ENCODE measurements around the gene STING1. TPM values are rescaled to one million over a fixed set of nuclear protein-coding genes. Genes with fewer than 3 reads are reported as not detected.

The STING1 gene
- total RNA-seq, 2 donors from 2014 or later = 6.7 to 24.4 TPM

- H3K27ac ChIP-seq = no peak overlapping the region
- no peaks in the 10 kb centered on the region for H3K36me3 ChIP-seq (replicated peaks in 1 of 2; ENCODE audit: insufficient read depth in 1 of 2, low read depth in 2 of 2)
- TF ChIP-seq POLR2A (IDR thresholded peaks at IDR 0.05) = no peak
- TF ChIP-seq, protein P1, sequence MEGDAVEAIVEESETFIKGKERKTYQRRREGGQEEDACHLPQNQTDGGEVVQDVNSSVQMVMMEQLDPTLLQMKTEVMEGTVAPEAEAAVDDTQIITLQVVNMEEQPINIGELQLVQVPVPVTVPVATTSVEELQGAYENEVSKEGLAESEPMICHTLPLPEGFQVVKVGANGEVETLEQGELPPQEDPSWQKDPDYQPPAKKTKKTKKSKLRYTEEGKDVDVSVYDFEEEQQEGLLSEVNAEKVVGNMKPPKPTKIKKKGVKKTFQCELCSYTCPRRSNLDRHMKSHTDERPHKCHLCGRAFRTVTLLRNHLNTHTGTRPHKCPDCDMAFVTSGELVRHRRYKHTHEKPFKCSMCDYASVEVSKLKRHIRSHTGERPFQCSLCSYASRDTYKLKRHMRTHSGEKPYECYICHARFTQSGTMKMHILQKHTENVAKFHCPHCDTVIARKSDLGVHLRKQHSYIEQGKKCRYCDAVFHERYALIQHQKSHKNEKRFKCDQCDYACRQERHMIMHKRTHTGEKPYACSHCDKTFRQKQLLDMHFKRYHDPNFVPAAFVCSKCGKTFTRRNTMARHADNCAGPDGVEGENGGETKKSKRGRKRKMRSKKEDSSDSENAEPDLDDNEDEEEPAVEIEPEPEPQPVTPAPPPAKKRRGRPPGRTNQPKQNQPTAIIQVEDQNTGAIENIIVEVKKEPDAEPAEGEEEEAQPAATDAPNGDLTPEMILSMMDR (IDR thresholded peaks at IDR 0.05) = no peak
- no peaks in the 10 kb centered on the region for H3K4me1 ChIP-seq
- no peaks in the 10 kb centered on the region for H3K9me3 ChIP-seq
- H3K4me3 ChIP-seq = no peak overlapping the region
- intact Hi-C loops (cut with DNase I) = no loop called here
- WGBS, 2 donors = 84 to 85% methylated on average over 4 of the region's 4 CpGs
- H3K27me3 ChIP-seq = no peaks in the 10 kb centered on the region
- DNase-seq (no peak), ATAC-seq (no peak)
Measured at GRCh38 chr5:139501381-139501780, 18.8 kb upstream of the STING1 start.

DNA sequence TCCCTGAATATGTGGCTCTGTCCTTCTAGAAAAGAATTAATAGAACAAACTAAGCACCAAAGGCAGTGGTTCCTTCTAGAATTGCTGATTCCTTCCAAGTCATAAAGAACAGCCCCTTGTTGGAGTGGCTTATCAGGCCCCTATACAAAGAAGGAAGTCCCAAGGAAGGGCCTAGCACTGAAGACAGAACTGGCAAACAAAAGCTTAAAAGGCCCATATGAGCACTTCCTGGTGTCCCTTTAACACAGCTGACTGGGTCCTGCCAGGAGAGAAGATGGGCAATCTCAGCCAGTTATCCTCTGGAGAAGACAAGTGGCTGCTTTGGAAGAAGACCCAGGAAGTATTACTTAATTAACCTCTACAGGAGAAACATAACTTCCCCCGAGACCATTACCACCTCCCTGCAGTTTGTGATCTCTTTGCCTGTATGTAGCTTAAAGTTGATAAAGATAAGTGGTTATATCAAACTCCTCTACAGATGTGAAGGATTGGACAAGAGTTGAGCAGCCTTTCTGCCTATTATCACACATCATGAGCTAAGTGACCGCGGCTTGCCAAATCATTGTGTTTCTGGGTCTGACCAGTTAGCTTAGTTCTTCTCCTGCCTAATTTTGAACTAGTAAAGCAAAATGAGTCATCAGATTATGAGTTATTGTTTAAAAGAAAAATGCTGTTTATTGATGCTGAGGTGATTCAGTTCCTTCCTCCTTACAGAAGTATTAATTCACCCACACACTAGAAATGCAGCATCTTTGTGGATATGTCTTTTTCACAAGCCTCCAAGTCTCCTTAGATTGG, 13.3 kb upstream of the STING1 start:
- Histone ChIP-seq H3K4me3 (no peak overlapping the region), H3K36me3 (replicated peaks in 1 of 2; ENCODE audit: insufficient read depth in 1 of 2, low read depth in 2 of 2) (no peaks in the 10 kb centered on the region), H3K27ac (no peak overlapping the region), H3K27me3 (no peaks in the 10 kb centered on the region), H3K4me1 (peaks cover 5% of the 10 kb centered on the region), H3K9me3 (no peaks in the 10 kb centered on the region)
- intact Hi-C loops (cut with DNase I) = no loop called here
- WGBS, 2 donors = 73 to 76% methylated on average over 3 of the region's 3 CpGs
- ATAC-seq = no peak
- no peak for TF ChIP-seq POLR2A (IDR thresholded peaks at IDR 0.05)
- TF ChIP-seq, protein P1 (IDR thresholded peaks at IDR 0.05) = no peak
- no peak for DNase-seq

DNA sequence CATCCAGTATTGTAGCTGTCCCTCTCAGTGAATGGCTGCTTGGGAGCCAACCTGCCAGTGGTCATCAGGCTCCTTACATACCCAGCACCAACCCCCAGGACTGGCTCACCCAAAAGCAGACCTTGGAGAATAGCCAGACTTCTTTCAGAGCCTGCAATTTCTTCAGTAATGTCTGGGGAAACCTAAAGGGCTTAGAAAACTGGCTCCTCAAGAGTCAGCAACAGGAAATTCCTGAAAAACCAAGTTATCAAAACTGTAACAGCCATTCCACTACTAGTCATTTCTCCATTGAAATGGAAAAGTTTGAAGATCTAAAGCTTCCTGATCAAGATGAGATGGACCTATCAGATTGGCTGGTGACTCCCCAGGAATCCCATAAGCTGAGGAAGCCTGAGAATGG, 12.3 kb upstream of the STING1 start:
- intact Hi-C loops (cut with DNase I) = no loop called here
- no peaks in the 10 kb centered on the region for H3K36me3 ChIP-seq (replicated peaks in 1 of 2; ENCODE audit: insufficient read depth in 1 of 2, low read depth in 2 of 2)
- no peak overlapping the region for H3K4me3 ChIP-seq
- H3K9me3 ChIP-seq = no peaks in the 10 kb centered on the region
- no peak for TF ChIP-seq POLR2A (IDR thresholded peaks at IDR 0.05)
- TF ChIP-seq, protein P1 (IDR thresholded peaks at IDR 0.05) = no peak
- H3K27me3 ChIP-seq = no peaks in the 10 kb centered on the region
- DNase-seq = no peak
- no peak overlapping the region for H3K27ac ChIP-seq
- H3K4me1 ChIP-seq = peaks cover 5% of the 10 kb centered on the region
- ATAC-seq = no peak

DNA sequence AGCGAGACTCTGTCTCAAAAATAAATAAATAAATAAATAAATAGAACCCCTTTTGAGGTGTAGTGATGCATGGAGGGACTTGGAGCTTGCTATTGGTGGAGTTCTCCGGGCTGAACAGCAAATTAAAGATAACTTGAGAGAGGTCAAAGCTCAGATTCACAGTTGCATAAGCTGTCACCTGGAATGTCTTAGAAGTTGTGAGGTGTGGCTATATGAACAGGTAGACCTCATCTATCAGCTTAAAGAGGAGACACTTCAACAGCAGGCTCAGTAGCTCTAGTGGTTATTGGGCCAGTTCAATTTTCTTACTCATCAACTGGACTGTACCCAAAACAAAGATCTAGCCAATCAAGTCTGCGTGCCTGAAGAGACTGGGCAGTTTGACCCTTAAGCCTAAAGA, 11.7 kb upstream of the STING1 start:
- H3K27ac ChIP-seq = no peak overlapping the region
- DNase-seq (no peak), ATAC-seq (no peak)
- no peaks in the 10 kb centered on the region for H3K36me3 ChIP-seq (replicated peaks in 1 of 2; ENCODE audit: insufficient read depth in 1 of 2, low read depth in 2 of 2)
- H3K27me3 ChIP-seq = no peaks in the 10 kb centered on the region
- intact Hi-C loops (cut with DNase I) = no loop called here
- H3K9me3 ChIP-seq = no peaks in the 10 kb centered on the region
- peaks cover 5% of the 10 kb centered on the region for H3K4me1 ChIP-seq
- no peak for TF ChIP-seq POLR2A (IDR thresholded peaks at IDR 0.05)
- TF ChIP-seq, protein P1 (IDR thresholded peaks at IDR 0.05) = no peak
- no peak overlapping the region for H3K4me3 ChIP-seq
- WGBS, 2 donors = 77 to 83% methylated on average over 2 to 3 of the region's 3 CpGs

DNA sequence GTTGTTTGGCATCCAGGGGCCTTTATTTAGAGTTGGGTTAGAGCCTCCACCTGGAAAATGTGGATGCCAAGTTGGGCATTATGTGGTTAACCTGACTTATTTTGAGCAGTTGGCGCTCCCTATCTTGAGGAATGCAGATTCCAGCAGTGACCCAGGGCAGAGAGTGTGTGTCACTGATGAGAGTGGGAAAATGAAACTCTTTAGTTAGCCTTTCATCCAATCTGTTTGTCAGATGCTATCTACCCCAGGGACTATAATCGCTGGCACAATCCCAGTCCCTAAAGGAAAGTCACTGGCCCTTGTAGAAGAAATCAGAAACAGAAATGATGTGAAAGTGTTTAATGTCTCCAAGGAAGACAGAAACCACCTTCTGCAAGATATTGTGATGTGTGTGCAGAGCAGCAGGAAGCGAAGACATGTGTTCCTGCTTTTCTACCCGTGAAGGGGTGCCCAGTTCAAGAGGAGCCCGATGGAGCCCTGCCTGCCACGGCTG, 10.2 kb upstream of the STING1 start:
- H3K4me1 ChIP-seq = peaks cover 5% of the 10 kb centered on the region
- intact Hi-C loops (cut with DNase I) = no loop called here
- H3K36me3 ChIP-seq (replicated peaks in 1 of 2; ENCODE audit: insufficient read depth in 1 of 2, low read depth in 2 of 2) = no peaks in the 10 kb centered on the region
- WGBS, 2 donors = 36 to 38% methylated on average over 6 of the region's 6 CpGs
- no peak overlapping the region for H3K4me3 ChIP-seq
- no peak for TF ChIP-seq POLR2A (IDR thresholded peaks at IDR 0.05)
- TF ChIP-seq, protein P1 (IDR thresholded peaks at IDR 0.05) = no peak
- ATAC-seq (peak; percentile 71), DNase-seq (peak in 1 of 4 donors; percentile 39)
- no peaks in the 10 kb centered on the region for H3K27me3 ChIP-seq
- peak overlapping the region; percentile 28 to 61 (median 39) for H3K27ac ChIP-seq
- H3K9me3 ChIP-seq = no peaks in the 10 kb centered on the region

Data from body of pancreas (tissue), 4 donors.